PFSK-1 (cell line): ENCODE measurements around the gene S100P.

Experiments used
- REST ChIP-seq, 2 experiments: IDR thresholded peaks; 2 replicates each; pipeline versions ENCODE4 v1.6.1 to v1.8.0; 2011 to 2012; ENCODE audit warnings: low read depth in 2 of 2, low read length in 2 of 2, control low read depth in 1 of 2, inconsistent platforms in 1 of 2, mild to moderate bottlenecking in 1 of 2, moderate library complexity in 1 of 2; ENCODE audit not compliant: insufficient read depth in 1 of 2
- TAF1 ChIP-seq: IDR thresholded peaks from 2 replicates; pipeline ENCODE4 v1.6.1; 2012; ENCODE audit warnings: low read length, control low read depth, borderline replicate concordance; ENCODE audit not compliant: insufficient read depth

DNA sequence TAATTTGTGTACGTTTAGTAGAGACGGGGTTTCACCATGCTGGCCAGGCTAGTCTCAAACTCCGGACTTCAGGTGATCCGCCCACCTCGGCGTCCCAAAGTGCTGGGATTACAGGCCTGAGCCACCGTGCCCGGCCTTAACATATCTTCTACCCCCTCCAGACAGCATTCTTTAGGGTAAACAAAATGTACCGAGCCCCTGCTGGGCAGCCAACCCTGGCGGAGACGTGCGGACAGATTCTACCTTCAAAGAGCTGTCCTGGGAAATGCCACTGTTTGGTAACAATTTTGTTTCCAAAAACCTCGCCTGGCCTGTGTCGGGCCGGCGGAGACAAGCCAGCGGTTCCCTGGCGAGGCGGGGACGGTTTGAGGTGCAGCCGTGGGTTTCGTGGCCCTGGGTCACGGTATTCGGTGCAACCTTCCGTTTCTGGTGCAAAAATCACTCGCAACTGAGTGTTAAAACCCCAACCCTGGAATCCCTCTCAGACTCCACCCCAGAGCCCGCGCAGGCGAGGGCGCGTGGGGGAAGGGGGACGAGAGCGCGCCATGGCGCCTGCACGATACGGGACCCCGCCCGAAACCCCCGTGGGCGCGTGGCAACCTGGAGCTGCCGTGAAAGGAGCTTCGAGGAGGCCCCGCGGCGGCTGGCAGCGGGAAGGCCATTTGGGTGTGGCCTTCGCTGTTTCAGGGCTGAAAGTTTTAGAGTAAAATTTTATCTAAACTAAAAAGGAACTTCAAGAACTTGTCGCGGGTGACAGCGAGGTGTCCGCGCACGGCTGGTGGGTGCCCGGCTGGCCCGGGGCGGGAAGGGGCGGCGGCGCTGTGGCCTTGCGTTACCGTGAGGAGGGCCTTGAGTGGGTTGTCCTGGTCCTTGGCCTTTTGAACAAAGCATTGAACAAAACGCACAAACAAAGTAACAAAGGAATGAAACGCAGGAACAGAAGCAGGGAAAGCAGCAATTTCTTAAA is 36.2 kb upstream of the S100P start:
- TF ChIP-seq TAF1 = no peak
- TF ChIP-seq REST (IDR thresholded peaks at IDR 0.05; ENCODE audit: insufficient read depth in 1 of 2, low read depth in 2 of 2, low read length in 2 of 2) = no peak
